Activated CD4-positive, alpha-beta T cell treated with anti-CD3 and anti-CD28 coated beads for 24 hours (primary cell): ENCODE measurements around the gene MYO7B.
"Not testable (repeated sequence)": the region's sequence is repeated elsewhere in the genome, so short reads cannot be mapped to it uniquely, and the experiment has no call there.

Source experiments
- DNase-seq, 2 donors: peaks; one replicate each; pipeline ENCODE4 v3.0.0-alpha.2; 2020; ENCODE audit warnings: low read depth in 2 of 2

Gene MYO7B

DNA sequence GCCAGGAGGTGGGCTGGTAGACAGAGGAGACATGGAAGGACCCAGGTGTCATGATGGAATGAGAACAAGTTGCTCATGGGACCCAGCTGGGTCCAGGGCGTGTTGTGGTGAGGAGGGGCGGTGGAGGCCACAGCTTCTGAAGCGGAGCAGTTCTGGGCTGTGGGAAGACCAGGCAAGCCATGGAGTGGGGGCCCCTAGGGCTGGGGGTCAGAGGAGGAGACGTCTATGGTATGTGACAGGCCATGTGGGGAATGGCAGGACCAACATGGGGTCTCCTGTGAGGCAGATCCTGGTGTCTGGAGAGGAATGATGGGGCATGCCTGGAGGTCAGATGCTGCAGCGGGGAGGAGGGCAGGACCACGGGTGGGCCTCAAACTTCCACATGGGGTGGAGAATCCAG lies 16.9 kb downstream of the MYO7B start:
- DNase-seq, result no peak

DNA sequence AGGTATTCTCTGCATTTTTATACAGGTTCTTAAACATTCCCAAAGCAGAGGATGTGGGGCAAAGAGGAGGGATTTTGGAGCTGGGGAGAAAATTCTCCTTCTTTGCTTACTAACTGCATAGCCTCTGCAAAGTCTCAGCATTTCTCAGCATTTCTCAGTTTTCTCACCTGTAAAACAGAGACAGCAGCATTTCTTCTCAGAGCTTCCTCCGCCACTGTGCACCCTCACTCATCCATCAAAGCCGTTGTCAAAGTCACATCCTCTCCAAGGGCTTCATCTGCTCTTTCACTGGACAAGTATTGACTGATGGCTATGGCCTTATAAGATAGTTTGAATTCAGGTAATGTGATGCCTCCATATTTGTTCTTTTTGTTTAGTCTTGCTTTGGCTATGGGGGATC lies 17.4 kb downstream of the MYO7B start:
- no peak for DNase-seq

- no peak for DNase-seq
Measured at GRCh38 chr2:127558911-127559310, 23.4 kb downstream of the MYO7B start.

DNA sequence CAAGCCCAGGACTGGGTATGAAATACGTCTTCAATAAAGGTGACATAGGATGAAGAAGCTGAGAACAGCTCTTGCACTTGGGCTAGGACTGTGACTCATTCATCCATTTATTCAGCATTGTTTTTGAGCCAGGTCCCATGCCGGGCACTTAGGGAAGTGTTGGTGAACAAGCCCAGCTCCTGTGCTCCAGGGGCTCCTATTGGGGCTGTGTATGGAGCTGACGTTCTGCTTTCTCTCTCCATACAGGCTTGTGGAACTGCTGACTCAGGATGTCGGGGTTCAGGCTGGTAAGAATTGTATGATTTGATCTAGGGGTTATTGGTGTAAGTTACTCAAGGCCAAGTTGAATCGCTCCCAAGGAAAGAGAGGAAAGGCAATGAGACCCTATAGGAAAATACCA lies 24.0 kb downstream of the MYO7B start:
- DNase-seq, result no peak

- DNase-seq, result no peak
Measured at GRCh38 chr2:127560201-127560930, 24.9 kb downstream of the MYO7B start.

DNA sequence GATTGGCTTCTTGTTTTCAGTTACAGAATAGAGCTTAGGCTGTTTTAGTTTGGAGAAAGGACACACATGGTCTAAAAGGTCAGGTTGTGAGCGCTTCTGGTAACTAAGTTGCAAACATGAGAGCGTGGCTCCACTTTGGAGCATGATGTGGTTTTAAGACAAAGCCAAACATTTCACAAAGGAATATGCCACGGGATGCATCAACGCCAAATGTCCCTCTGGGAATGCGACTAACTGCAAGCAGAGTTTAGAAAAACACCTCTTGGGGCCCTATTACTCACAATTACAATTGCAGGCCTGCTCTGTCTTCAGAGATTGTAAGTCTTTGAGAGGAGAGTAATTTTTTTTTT lies 25.4 kb downstream of the MYO7B start:
- DNase-seq, result no peak

GRCh38 chr2:127561371-127561770 lies 25.9 kb downstream of the MYO7B start:
- DNase-seq, result no peak

GRCh38 chr2:127562936-127563335 lies 27.5 kb downstream of the MYO7B start:
- DNase-seq, result no peak

GRCh38 chr2:127563458-127564428 lies 28.3 kb downstream of the MYO7B start:
- DNase-seq, result no peak

DNA sequence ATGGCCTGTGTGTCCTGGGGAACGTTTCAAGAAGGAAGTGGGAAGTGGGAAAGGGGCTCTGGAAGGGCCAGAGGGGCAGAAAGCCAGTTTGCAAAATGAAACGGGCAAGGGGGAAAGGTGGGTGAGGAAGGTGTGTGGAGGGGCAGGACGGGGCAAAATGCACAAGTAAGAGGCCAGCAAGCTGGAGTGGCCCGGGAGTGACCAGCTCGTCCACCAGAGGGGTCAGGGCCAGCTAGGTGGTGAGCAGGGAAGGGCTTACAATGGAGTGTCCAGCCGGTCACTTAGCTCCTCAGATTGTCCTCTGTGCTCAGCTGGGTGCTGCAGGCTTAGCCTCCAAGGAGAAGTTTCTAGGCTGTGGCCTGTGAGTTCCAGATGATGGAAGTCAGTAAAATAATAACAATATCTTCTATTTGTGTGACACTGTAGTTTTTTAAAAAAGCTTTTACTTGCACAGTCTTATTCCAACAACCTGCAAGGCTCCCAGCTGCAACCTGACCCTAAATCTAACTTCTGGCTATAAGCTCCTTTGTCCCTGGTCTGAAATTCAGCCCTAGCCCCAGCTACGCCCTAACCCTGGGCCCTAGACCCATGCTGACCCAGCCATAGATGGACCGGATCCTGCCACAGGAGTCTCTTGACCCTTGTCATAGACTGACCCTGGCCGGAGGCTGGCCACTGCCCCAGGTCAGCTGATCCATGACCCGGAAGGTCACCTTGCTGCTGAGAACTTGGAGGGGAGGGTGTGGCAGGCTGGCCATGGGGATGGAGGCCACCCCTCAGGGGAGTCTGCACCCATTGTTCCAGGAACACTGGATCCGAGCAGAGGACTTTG lies 29.2 kb downstream of the MYO7B start:
- no peak for DNase-seq

- no peak for DNase-seq
Measured at GRCh38 chr2:127565261-127566138, 30.0 kb downstream of the MYO7B start.

DNA sequence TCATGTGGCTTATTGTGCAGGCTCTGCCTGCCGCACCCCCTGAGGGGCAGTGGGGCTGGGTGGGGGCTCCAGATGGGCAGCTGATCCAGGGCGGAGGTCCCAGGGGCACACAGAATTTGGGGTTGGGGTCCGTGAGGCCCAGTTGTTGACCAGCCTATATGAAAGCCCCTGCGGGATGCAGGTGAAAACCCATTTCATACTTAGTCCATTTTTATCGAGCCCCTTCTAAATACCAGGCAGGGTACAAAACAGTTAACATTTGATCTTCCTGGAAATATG lies 30.6 kb downstream of the MYO7B start:
- DNase-seq, result no peak

GRCh38 chr2:127566576-127566975 lies 31.1 kb downstream of the MYO7B start:
- no peak for DNase-seq

DNA sequence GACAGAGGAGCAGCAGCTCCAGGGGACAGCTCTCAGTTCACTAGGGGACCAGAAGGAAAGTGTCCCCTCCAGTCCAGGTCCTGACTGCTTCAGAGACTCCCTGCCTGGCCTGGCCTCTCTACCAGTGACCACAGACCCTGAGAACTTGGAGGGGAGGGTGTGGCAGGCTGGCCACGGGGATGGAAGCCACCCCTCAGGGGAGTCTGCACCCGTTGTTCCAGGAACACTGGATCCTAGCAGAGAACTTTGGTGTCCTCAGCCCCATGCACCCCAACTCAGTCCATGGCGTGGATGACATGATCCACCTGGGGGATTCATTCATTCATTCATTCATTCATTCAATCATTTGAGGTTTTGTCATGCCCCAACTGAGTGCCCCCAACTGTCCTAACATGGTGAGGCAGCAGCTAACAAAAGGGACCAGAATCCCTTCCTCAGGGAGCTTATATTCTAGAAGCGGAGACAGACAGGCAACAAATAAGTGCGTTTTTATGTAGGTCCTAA lies 31.9 kb downstream of the MYO7B start:
- no peak for DNase-seq

DNA sequence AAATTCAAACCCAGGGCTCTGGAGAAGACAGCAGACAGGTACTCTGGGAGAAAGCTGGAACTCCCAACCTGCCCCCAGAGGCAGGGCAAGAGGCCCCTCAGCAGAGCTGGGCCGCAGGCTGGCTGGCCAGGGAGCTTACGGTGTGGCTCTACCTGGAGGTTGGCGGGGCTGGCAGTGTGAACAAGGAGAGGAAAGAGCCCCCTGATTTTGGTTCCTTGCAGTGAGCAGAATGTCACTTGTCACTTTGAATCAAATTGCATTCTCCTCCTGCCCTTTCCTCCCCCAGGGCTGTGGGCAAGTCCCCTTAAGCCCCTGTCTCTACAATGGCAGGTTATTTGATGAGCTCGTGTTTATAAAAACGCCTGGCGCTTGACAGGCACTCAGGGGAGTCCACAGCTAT lies 32.6 kb downstream of the MYO7B start:
- no peak for DNase-seq

DNA sequence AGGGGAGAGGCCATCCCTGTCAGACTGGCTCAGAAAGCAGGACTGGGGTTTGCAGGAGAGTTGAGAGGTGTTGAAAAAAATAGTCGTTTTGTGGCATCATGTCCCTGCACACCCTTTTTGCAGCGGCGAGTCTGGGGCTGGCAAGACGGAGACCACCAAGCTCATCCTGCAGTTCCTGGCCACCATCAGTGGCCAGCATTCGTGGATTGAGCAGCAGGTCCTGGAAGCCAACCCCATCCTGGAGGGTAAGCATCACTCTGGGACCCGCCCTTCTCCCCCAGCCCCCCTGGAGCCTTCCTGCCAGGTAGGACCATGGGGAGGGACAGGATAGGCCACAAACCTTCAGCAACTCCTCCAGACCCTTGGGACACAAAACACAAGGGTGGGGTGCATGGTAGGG lies 34.2 kb downstream of the MYO7B start:
- no peak for DNase-seq

DNA sequence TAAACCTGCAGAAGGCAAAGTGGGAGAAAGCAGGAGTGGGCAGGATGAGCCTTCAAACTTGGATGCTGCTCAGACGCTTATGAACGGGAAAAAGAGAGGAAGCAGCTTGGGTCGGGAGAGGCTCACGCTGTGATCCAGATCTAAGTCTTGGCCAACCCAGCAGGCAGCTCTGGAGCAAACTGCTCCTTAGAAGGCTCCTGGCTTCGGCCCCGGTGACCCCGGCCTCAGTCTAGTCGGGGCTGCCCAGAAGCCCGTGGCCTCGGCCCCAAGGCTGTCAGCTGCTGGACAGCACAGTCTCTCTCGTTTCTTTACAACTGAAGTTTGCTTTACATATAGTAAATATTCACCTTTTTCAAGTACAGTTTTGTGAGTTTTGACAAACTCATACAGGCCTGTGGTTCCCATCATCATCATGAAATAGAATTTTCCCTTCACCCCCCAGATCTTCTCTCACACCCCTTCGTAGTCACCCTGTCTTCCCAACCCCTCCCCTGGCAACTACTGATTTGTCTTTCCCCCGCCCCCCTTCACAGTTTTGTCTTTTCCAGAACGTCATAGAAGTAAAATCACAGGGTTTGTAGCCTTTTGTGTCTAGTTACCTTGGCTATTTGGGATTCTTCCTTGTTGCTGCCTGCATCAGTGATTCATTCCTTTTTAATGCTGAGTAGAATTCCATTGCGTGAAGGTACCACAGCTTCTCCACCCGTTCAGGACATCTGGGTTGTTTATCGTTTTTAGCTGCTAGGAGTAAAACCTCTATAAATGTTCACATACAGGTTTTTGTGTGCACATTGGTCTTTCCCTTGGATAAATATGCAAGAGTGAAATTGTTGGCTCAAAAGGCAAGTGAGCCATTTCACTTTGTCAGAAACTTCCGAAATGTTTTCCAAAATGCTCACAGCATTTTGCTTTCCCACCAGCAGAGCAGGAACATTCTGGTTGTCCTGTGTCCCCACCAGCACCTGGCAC lies 35.1 kb downstream of the MYO7B start:
- DNase-seq, result no peak

GRCh38 chr2:127572352-127572751 lies 36.9 kb downstream of the MYO7B start:
- not testable (repeated sequence) for DNase-seq

GRCh38 chr2:127572841-127573240 lies 37.4 kb downstream of the MYO7B start:
- no peak for DNase-seq

GRCh38 chr2:127573298-127573697 lies 37.8 kb downstream of the MYO7B start:
- no peak for DNase-seq
